Body of pancreas (tissue), 4 donors: Measurements from ENCODE around the gene FOXI2.

Source experiments
- CTCF ChIP-seq, 7 experiments: fragments of 450-650 bp in 4 of 7; fragments of 200-600 bp in 3 of 7; sonication (generic) in 3 of 7; IDR thresholded peaks; one replicate each; pipeline ENCODE4 v1.5.1; 2016 to 2019; ENCODE audit warnings: antibody characterized with exemption in 7 of 7
- POLR2A ChIP-seq, 3 donors: fragments of 450-650 bp; IDR thresholded peaks; one replicate each; pipeline ENCODE4 v1.6.1; 2016; ENCODE audit warnings: antibody characterized with exemption in 3 of 3, mild to moderate bottlenecking in 2 of 3

- TF ChIP-seq CTCF (IDR thresholded peaks at IDR 0.05) (no peak), POLR2A (IDR thresholded peaks at IDR 0.05) (no peak)
Observed at GRCh38 chr10:127687548-127687947, 49.4 kb upstream of the FOXI2 start.
